Activated CD4-positive, alpha-beta T cell treated with anti-CD3 and anti-CD28 coated beads, Interleukin-10, Interleukin-2, amounts not matched to agents 100 ng/mL and 50 ng/mL, durations not matched to agents 16 hours and 8 hours (primary cell): Measurements from ENCODE around the gene DGKI.

Experiments used
- DNase-seq: peaks from one replicate; pipeline ENCODE4 v3.0.0-alpha.2; 2020

Gene DGKI

DNA sequence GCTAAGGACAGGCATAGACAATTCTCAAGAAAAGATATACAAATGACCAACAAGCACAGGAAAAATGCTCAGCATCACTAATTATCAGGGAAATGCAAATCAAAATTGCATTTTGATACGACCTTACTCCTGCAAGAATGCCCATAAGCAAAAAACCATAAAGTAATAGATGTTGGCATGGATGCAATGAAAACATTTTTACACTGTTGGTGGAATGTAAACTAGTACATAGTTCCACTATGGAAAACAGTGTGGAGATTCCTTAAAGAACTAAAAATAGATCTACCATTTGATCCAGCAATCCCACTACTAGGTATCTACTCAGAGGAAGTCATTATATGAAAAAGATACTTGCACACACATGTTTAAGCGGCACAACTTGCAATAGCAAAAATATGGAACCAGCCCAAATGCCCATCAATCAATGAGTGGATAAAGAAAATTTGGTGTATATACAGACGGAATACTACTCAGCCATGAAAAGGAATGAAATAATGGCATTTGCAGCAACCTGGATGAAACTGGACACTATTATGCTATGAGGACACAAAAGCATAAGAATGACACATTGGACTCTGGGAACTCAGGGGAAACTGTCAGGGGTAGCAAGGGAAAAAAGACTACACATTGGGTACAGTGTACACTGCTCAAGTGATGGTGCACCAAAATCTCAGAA, 59.3 kb downstream of the DGKI start:
- DNase-seq: no peak

GRCh38 chr7:137778511-137778910, 68.3 kb downstream of the DGKI start:
- no peak for DNase-seq

DNA sequence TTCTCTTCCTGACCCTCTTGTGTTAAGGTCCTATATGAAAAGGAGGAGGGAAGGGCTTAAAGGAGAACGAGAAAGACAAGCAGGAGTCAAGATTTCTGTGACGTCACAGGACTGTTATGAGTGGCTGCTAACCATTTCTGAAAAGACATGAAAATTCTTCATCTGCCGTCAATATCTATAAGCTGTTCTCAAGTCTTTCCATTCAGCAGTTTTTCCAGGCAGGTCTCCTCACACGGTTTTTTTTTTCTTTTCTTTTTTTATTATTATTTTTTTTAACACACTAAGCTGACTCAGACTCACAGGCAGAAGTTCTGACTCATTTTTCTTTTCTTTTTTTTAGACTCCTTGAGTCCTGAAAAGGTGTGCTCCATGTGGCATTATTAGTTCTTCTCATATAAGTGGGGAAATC, 72.0 kb downstream of the DGKI start:
- DNase-seq: peak; percentile 63

DNA sequence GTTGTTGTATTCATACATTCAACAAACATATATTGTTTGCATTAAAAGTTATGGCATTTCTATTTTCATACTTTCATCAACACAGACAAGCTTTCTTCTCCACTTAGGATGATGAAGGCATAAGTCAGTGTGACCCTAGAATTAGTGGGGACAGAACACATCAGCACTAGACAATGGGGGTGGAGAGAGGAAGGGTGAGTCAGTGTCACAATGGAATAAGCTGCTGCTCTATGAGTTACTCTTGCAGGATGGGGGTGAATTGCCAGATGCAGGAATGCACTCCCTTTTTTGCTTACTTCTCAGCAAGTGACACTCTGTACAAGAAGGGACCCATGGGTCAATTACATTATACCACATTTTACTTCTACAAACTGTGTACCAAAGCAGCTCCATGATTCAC, 74.0 kb downstream of the DGKI start:
- peak; percentile 59 for DNase-seq

GRCh38 chr7:137772316-137772715, 74.5 kb downstream of the DGKI start:
- peak; percentile 5 for DNase-seq

- DNase-seq: no peak
These were observed 75.1 kb downstream of the DGKI start for GRCh38 chr7:137771679-137772078.

DNA sequence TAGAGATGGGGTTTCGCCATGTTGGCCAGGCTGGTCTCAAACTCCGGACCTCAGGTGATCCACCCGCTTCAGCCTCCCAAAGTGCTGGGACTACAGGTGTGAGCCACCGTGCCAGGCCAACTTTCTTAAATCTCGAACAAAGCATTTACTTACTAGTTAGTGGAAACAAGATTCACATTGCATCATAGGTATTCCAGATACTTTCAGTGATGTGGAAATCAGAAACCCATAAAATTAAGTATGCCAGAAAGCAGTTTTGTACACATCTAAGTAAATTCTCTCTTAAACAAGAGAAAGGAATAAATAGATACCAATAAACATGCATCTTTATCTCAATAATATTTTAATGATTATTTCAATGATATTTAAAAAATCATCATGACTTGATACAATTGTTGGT, 75.5 kb downstream of the DGKI start:
- no peak for DNase-seq

DNA sequence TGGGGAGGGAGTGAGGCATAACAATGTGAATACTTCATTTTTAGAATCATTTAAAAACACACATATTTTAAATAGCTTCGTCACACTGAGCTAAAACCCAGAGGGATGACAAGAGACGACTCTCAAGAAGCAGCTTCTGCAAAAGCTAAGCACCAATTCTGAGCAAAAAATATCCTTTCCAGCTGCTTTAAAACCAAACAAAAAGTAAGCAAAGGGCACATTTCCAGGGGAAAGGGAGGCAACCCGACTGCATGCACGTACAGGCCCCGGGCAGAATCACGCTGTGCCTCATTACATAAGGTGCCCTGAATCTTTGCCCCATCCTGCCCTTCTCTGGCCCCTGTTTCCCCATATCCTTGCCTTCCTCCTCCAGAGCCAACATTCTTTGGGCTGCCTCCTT, 78.4 kb downstream of the DGKI start:
- DNase-seq: no peak

DNA sequence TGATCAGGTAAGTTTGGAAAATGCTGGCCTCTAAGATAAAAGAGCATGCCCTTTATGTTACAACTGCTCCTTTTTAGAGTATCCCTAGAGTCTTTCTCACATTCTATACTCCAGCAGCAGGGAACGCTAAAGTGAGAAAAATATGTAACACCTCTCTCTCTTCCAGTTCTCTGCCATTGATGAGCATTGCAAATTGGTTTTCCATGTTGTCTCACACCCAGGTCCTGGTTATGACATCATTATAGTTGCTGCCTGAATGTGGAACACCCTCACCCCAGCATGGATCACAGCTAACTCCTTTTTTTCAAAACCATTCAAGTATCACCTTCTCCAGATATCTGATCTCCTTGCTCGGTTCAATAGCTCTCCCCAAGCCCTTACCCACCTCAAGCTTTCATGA, 84.4 kb downstream of the DGKI start:
- DNase-seq: no peak

- no peak for DNase-seq
These were observed 86.7 kb downstream of the DGKI start for GRCh38 chr7:137760111-137760510.

GRCh38 chr7:137757146-137757925, 89.4 kb downstream of the DGKI start:
- no peak for DNase-seq

- no peak for DNase-seq
These were observed 90.7 kb downstream of the DGKI start for GRCh38 chr7:137755846-137756651.

DNA sequence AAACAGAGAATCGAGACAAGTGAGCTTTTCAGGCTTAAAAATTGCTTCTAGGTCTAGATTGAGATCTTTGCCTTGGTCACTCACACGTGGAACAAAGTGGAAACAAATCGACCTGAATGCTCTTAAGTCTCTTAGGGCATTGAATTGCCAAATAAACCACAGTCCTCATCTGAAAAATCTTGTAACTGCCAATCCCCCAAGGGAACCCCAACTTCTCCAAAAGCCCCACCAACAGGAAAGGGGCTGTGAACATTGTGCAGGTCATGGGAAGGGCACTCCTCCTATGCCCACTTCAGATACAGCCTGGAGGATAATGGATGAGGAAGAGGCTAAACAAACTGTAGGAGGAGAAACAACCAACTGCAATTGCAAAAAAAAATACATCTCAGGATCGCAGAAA, 91.3 kb downstream of the DGKI start:
- no peak for DNase-seq

DNA sequence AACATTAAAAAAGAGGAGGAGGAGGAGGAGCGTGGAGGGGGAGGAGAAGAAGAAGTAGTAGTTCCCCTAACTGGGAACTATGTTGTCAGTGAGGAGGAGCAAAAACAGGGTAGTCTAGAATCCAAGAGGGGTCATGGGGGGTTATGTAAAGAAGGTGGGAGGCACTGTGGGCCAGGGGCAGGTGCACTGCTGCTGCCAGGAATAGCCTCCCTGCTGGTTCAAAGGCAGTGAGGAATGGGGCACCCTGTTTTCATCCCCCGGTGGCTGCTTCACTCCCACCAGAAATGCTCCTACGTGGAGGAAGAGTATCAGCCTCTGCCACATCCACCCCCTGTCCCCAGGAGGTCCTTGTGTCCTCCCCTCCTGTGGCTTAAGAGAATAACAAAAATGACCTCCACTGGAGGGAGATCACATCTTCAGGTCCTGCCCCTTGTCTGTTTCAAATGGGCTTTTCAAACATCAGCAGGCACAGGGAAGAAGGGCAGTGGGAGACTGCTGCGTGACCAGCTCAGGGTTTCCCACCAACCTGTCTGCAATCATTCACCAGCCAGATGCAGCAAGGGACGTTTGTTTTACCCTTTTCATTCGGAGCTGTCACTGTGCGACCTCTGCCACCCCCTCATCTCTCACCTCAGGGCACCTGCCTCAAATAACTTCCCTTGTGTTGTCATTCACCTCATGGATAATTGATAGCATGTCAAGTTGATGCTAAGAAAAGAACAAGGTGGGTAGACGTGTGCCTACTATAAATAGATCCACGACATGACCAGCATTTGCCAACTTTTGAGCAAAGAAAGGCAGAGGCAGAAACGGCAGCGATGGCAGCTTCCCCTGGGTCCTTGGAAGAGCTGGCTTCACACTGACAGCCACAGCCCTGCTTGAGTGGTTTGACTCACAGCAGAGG, 92.6 kb downstream of the DGKI start:
- DNase-seq: no peak

GRCh38 chr7:137753575-137753947, 93.2 kb downstream of the DGKI start:
- no peak for DNase-seq

DNA sequence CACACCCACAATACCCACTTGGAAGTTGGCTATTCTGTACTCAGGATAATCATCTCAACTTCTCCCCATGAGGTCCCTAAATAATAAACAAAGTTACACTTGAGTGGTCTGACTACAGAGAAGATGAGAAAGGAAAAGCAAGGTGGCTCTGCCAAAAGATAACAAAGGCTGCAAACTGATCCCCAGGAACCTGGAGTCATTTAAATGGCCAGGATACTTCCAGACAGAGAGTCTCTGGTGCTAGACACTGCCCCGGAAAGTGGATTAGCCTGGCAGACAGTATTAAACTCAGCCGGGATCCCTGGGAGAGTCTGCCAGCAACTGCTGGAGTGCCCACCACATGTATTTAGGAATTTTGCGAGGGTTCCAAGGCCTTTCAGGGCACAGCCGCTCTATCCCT, 93.7 kb downstream of the DGKI start:
- DNase-seq: no peak

- no peak for DNase-seq
These were observed 95.3 kb downstream of the DGKI start for GRCh38 chr7:137751361-137752009.

DNA sequence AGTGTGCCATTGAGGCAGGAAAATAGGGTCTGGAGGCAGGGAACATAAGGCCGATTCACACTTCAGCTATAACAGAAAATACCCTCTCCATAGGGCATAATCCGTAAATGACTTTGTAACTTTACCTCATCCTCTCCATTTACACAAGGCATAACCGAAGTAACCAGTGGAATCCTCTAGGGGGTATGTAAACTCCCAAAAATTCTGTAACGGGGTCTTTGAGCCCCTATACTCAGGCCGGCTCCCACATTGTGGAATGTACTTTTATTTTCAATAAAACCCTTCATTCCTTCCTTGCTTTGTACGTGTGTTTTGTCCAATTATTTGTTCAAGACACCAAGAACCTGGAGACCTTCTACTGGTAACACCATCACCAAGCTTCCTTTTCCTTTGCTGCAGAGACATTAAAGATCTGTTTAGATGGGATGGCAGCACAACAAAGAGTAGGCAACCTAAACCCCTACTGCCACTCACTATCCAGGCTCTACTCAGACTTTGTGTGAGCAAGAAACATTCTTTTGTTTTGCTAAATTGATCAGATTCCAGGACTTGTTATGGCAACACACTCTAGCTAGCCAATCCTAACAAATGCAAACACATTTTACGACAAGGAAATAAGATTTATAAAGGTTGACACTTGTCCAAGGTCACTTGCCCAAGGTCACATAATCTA, 99.3 kb downstream of the DGKI start:
- DNase-seq: no peak

DNA sequence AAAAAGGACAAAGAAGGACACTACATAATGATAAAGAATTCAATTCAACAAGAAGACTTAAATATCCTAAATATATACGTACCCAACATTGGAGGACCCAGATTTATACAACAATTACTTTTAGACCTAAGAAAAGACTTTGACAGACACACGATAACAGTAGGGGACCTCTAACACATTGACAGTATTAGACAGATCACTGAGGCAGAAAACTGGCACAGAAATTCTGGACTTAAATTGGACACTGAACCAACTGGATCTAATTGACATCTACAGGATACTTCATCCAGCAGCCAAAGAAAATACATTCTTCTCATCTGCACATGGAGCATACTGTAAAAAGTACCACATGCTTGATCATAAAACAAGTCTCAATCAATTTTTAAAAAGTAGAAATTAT, 103.8 kb downstream of the DGKI start:
- DNase-seq: no peak

- DNase-seq: no peak
These were observed 104.7 kb downstream of the DGKI start for GRCh38 chr7:137742051-137742450.

- DNase-seq: no peak
These were observed 105.3 kb downstream of the DGKI start for GRCh38 chr7:137741443-137741842.

- no peak for DNase-seq
These were observed 112.6 kb downstream of the DGKI start for GRCh38 chr7:137734221-137734620.
